GM06990 (cell line): Measurements from ENCODE around the gene HERC2.

Experiments
- DNase-seq: peaks from one replicate; pipeline ENCODE4 v3.0.0-alpha.2; 2011; ENCODE audit not compliant: insufficient read length; ENCODE audit errors: extremely low read depth
- H3K27me3 ChIP-seq: replicated peaks from 2 replicates; pipeline ENCODE4 v1.6.0; 2011; ENCODE audit warnings: low read length; ENCODE audit not compliant: control insufficient read depth, insufficient read depth
- H3K36me3 ChIP-seq: 2 replicates; pipeline ENCODE4 v1.5.1; 2011; ENCODE audit warnings: low read length; ENCODE audit not compliant: control insufficient read depth, insufficient read depth
- H3K4me3 ChIP-seq: replicated peaks from 2 replicates; pipeline ENCODE4 v1.5.1; 2011; ENCODE audit warnings: low read depth, mild to moderate bottlenecking, control low read depth, low read length
- TF ChIP-seq, protein P1 (sequence below): IDR thresholded peaks from 2 replicates; pipeline ENCODE4 v1.5.1; 2011; ENCODE audit warnings: low read length, control low read depth, mild to moderate bottlenecking, inconsistent platforms; ENCODE audit not compliant: insufficient read depth, poor library complexity, severe bottlenecking

HERC2 gene

DNA sequence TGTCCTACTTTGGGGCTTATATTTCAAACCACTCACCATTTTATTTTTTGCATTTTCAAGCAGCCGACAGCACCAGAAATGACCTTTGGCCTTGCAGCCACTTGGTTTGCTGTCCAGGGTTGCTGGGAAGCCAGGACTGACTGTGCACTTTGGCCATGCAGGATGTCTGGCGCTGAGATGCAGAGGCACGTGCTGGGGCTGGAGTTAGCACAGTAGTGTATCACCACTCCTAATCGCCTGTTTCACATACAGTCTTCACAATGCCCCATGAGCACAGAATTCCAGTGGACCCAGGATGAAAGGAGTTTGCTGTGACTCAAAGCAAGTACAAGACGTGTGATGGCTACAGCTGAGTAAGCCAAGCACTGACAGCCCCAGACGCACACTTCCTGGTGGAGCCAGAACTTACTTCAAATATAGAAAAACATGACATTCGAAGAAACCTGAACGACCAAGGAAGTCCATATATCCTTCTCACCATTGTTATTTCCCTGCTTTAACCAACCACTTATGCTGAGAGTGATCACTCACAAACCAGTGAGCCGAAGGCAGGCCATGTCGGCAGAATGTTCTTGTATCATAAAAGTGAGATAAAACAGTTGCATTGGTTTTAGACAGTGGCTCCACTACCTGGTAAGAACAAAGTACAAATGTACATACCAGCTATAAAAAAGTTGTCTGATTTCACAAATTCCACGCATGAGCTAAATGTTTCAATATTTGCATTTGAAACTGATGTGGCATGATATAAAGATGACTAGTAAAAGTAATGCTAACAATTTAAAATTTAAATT is 238.9 kb downstream of the HERC2 start:
- TF ChIP-seq, protein P1, sequence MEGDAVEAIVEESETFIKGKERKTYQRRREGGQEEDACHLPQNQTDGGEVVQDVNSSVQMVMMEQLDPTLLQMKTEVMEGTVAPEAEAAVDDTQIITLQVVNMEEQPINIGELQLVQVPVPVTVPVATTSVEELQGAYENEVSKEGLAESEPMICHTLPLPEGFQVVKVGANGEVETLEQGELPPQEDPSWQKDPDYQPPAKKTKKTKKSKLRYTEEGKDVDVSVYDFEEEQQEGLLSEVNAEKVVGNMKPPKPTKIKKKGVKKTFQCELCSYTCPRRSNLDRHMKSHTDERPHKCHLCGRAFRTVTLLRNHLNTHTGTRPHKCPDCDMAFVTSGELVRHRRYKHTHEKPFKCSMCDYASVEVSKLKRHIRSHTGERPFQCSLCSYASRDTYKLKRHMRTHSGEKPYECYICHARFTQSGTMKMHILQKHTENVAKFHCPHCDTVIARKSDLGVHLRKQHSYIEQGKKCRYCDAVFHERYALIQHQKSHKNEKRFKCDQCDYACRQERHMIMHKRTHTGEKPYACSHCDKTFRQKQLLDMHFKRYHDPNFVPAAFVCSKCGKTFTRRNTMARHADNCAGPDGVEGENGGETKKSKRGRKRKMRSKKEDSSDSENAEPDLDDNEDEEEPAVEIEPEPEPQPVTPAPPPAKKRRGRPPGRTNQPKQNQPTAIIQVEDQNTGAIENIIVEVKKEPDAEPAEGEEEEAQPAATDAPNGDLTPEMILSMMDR: no peak
- Histone ChIP-seq H3K4me3 (no peak overlapping the region), H3K27me3 (no peaks in the 10 kb centered on the region; the same call in 1 of the 2 replicates), H3K36me3 (no peaks in the 10 kb centered on the region)
- no peak for DNase-seq

DNA sequence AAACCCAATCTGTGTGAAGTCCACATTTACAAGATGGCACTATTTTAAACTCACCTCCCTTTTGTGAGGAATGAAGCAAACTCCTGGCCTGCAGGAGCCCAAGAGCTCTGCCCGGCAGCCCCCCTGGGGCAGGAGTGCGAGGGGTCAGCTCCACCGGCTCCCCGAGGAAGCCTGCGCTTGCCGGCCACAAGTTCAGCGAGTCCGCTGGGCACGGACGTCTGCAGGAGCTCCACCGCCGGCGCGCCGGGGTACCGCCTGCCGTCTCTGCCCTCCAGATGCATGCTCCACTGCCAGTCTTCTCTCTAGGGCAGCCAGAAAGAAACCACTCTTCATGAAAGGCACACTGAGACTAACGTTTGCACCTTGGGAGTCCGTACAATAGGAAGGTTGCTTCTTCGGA is 240.4 kb downstream of the HERC2 start:
- no peak for DNase-seq
- no peaks in the 10 kb centered on the region; the same call in 1 of the 2 replicates for H3K27me3 ChIP-seq
- TF ChIP-seq, protein P1: no peak
- no peak overlapping the region for H3K4me3 ChIP-seq
- no peaks in the 10 kb centered on the region for H3K36me3 ChIP-seq

DNA sequence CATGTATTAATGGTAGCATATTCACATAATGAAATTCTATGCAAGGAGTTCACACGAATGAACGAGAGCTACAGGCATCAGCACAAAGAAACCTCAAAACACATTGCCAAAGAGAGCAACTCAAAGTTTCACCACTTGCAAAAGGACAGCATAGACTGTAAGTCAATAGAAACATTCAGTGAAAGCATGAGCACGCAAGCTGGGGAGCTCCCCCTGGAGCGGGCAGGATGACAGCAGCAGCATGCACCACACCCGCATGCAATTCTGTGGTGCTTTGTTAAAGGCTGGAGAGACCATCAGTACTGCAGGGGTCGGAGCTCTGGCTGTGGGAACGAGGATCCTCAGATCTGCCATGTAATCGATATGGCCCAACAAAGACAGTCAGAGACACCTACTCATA is 241.6 kb downstream of the HERC2 start:
- no peaks in the 10 kb centered on the region; the same call in 1 of the 2 replicates for H3K27me3 ChIP-seq
- no peak for DNase-seq
- H3K4me3 ChIP-seq: no peak overlapping the region
- no peaks in the 10 kb centered on the region for H3K36me3 ChIP-seq
- TF ChIP-seq, protein P1: no peak

DNA sequence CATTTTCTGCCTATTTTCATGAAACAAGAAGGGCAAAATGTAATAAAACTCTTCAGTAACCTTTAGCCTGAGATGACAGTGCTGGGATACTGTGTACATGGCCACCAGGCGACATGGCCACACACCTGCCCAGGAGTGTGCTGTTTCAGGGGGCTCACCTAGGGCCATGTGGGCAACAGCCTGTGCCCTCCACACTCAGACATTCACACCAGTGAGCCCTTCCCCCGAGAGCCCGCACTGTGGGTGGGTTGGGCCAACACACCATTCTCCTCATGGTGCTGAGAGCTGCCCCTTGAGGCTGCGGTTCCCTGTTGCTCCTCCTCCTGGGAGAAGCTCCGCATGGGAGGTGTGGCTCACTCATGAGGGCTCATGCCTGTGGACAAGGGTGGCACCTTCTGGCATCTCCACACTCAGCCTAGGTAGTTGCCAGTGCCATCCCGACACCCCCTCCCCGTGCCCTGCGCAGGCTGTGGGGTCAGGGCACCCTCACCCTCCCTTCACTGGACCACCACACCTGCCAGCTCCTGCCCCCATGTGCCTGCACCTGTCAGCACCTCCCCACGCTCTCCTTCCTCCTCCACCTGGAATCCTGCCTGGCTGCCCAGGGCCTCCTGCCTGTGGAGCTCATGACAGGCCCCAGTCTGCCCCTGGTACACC is 242.5 kb downstream of the HERC2 start:
- no peaks in the 10 kb centered on the region for H3K27me3 ChIP-seq
- no peaks in the 10 kb centered on the region for H3K36me3 ChIP-seq
- H3K4me3 ChIP-seq: no peak overlapping the region
- TF ChIP-seq, protein P1: no peak
- DNase-seq: no peak

DNA sequence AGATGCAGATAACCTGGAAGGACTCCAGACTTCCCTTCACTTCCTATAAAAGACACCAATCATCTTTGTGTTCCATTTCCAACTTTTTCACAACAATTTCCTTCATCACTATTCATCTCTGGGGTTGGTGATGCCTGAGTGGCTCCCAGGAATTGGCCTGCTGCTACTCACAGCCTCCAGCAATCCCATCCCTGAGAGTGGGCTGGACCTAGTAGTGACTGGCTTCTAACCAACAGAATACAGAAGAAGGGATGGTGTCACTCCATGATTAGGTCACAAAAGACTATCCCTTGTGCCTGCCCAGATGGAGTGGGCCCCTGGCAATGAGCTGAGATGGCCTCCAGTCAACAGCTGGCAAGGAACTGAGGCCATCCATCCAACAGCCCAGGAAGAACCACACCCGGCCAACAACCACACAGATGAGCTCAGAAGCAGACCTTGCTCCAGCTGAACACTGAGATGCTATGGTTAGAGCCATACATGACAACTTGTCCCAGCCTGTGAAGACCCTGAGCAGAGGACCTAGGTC is 243.7 kb downstream of the HERC2 start:
- H3K36me3 ChIP-seq: no peaks in the 10 kb centered on the region
- TF ChIP-seq, protein P1: no peak
- H3K27me3 ChIP-seq: no peaks in the 10 kb centered on the region
- H3K4me3 ChIP-seq: no peak overlapping the region
- no peak for DNase-seq
